HG03025 (cell line): ENCODE data around the gene MOB1A.
"Not testable (repeated sequence)": the region's sequence is repeated elsewhere in the genome, so short reads cannot be mapped to it uniquely, and the experiment has no call there.

ENCODE experiments used
- ATAC-seq: cut with Tn5 transposase; IDR thresholded peaks from one replicate; pipeline ENCODE4 v1.9.1; 2021; ENCODE audit warnings: mild to moderate bottlenecking, moderate library complexity; ENCODE audit not compliant: unreplicated experiment, low FRiP score

Gene MOB1A

DNA sequence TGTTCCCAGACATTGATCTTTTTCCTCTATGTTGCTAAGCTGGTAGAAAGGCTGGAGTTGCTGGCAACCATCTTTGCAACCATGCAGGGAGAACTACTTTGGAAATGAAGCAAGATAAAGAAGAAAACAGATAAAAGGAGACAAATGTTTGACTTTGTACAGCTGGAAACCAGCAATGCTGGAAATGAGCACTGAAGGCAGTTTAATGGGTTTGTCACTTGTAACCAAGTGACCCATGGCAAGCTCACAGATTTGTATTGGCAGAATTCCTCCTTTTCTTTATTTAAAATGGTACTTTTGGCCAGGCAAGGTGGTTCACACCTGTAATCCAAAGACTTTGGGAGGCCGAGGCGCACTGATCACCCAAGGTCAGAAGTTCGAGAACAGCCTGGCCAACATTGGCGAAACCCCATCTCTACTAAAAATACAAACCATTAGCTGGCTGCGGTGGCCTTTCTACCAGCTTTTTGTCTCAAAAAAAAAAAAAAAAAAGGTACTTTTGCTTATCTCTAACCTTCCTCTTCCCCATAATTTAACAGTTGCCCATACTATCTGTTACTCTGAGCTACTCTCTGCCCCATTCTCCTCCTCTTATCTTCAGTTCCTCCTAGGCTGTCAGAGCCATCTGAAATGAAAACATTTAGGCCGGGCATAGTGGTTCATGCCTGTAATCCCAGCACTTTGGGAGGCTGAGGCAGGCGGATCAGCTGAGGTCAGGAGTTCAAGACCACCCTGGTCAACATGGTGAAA lies 28.9 kb downstream of the MOB1A start:
- no peak for ATAC-seq

DNA sequence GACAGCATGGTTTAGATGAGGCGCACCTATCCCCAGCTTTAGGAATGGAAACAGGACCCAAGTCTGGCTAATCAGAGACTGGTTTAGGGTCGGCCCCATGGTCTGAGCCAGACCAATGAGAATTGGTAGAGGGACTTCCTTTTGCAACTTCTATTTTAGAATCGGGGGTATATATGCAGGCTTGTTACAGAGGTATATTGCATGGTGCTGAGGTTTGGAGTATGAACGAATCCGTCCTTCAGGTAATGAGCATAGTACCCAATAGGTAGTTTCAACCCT lies 29.5 kb downstream of the MOB1A start:
- no peak for ATAC-seq

- no peak for ATAC-seq
Observed at GRCh38 chr2:74148457-74149246, 30.0 kb downstream of the MOB1A start.

DNA sequence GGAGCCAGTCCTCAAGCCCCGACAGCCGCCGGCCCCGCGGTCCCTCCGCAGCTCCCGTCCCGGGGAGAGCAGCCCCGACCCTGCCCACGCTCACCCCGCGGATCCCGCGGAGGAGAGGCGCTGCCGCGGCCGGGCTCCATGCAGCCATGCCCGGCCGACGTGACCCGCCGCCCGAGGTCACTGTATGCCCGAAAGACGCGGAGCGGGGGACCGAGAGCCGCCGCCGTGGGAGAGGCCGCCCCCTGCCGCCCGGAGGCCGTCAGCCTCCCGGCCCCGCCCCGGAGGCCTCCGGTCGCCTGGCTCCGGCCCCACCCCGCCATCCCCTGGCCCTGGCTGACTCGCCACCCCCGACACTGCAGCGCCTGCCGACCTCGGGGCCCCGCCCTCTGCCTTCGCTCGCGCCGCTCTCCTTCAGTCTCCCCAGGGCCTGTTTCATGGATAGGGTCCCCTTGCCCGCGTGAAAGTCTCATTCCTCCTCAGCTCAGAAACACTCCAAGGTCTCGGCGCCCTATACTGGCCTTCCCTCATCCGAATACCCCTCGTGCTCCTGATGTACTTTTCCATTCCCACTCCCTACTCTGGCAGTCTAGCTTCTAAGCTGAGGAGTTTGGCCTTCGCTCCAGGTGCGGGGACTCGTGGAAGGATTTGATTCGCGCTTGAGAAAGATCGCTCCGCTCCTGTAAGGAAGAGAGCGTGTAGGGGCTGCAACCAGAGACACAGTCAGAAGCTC lies 30.8 kb downstream of the MOB1A start, which contains the start of gene BOLA3:
BOLA3 (minus strand) TSS at position 186 of the 730 bp plus-strand sequence; CDS start at position 148, 38 bp downstream.
- peak; percentile 83 for ATAC-seq

GRCh38 chr2:74146929-74147726 lies 31.6 kb downstream of the MOB1A start:
- ATAC-seq: peak; percentile 27

DNA sequence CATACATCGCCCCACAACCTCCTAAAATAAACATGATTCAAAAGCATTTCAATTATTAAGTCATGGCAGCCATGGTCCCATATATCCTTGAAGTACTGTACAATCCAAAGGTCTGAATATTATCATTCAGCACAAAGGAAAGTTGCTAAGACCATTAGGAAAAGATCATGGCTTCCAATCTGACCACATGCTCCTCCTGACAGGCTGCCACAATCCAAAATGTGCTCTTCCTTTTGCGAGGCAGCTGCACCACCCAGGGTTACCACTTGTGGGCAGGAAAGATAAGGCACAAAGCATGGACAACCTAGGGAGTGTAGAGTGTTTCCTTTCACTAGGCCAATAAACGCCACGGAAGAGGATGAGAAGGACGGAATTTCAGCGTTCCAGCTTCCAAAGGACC lies 36.3 kb downstream of the MOB1A start:
- ATAC-seq: no peak

DNA sequence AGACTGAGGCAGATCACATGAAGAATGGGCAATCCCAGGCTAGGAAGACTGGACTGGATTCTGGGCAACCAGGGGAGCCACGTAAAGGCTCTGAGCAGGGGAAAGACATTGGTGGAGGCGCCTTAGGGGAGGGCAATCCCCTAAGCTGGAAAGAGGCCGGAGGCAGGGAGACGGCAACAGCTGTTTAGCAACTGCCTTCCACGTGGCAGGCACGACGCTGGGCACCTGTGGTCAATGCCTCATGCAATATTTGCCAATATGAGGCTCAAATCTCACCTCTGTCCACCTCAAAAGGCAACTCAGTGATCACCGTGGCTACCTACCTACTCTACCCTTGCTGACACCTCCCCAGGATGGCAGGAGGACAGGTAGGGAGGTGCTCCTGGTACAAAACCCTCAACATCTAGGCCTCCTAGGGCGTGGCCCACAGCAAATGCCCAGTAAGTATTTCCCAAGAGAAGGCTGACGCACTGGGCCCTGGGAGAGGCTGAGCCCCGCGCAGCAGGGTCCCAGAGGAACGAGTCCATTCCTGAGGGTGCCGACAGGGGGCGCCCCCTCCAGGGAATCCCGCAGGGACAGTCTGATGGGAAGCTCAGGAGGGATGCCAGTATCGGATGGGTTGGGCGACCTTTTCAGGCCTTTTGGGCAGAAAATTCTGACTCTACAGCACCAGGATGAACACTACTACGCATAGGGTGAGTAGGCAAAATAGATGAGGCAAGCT lies 39.9 kb downstream of the MOB1A start:
- ATAC-seq: no peak

DNA sequence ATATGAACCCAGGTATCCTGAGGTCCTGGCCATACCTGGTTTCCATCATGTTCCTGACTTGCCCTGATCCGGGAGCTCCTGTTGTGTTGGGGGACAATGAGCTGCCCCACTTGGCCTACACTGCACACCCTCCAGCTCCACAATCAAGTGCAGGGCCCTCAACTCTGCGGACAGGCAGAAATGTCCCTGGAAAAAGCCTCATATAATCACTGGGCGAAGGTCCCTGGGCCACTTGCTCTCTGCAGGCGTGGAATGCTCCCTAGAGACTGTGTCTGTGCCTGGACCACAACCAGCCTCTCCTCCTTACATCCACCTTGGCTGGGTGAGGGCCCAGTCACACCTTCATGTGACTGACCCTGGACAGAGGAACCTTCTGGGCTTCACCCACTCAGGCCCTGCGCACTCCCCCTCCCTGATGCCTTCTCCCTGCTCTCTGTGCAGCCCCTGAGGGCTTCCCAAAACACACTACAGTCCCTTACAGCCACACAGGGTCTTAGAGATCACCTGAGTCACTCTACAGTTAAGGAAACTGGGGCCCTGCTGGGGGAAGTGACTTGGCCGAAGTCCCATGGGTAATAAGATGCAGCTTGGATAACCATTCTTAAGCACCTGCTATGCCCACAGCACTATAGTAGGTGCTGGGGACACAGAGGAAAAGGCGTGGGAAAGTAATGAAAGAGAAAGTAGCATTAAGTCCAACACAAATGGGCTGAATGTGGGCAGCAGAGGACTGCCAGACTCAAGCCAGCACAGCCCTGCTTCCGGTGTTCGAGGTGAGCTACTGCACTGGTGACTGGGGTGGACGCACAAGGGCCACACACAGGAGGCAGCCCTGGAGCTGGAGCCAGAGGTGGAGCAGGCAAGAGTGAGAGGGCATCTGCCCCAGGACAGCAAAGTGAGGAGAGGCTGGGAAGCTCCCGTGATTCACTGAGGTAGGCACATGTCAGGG lies 40.8 kb downstream of the MOB1A start:
- ATAC-seq: no peak

DNA sequence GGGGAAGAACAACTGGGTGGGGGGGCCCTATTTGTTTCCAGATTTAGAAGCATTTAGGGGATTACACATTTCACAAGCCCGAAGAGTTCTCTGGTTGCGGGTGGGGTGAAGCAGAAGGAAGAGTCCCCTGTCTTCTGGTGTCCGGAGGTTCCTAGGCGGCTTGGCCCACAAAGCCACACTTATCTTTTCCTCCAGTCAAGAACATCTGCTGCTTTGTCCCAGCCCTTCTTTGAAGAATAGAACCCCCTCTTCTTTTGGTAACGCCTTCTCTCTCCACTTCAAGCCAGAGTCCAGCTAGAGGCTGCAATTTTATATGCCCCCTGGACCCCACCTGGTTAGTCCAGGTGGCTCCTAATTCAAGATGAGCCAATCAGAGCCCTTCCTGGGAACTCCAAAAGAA lies 46.8 kb downstream of the MOB1A start:
- ATAC-seq: no peak

- ATAC-seq: no peak
Observed at GRCh38 chr2:74130211-74130995, 48.3 kb downstream of the MOB1A start.

GRCh38 chr2:74128206-74128605 lies 50.5 kb downstream of the MOB1A start:
- no peak for ATAC-seq

- ATAC-seq: not testable (repeated sequence)
Observed at GRCh38 chr2:74123955-74124354, 54.7 kb downstream of the MOB1A start.

DNA sequence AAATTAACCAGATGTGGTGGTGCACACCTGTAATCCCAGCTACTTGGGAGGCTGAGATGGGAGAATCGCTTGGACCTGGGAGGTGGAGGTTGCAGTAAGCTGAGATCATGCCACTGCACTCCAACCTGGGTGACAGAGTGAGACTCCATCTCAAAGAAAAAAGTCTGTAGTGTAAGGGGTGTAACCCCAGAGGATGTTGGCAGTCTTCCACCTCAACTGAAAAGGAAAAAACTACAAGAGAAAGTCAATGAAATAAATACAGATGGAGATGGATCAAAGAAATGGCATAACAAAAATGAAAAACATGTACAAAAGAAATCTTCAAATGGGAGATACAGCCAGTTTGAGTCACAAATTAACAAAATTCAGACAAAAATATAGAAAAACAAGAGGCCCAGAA lies 56.8 kb downstream of the MOB1A start:
- ATAC-seq: not testable (repeated sequence)

GRCh38 chr2:74119912-74120825 lies 58.5 kb downstream of the MOB1A start:
- peak; percentile 86 for ATAC-seq

- no peak for ATAC-seq
Observed at GRCh38 chr2:74119339-74119738, 59.3 kb downstream of the MOB1A start.

DNA sequence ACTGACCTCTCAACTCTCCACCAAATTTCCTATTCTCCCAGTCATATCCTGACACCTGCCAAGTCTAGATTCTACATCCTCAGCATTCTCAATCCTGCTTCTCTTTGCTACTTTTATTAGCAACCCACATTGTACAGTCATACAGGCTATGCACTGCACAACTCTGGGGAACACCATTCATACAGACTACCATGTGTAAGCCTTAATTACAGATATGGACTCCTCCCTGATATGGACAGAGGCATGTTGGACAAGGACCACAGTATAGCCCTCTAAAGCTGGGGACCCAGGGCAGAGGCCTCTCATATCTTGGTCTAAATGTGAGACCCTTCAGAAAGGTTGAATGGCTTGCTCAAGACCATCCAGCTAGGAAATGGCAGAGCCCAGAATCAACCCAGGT lies 67.3 kb downstream of the MOB1A start:
- no peak for ATAC-seq

DNA sequence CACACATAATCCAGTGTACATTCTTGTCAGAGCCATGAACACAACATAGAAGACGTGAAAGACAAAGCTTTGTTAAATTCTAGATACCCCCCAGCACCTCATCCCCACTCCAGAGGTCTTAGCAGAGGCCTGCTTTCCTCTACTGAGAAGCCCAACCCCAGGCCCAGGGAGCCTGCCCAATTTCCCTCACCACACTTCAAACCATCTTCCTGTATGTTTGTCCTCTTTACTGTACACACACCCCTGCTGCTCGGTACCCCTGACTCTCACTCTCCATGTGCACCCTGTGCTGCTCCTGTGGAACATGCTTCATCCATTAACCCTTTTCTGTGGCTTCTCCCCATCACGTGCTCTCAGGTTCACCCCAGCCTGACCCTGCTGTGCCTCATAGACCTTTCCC lies 68.1 kb downstream of the MOB1A start:
- no peak for ATAC-seq
